PC-3 (cell line): ENCODE measurements around the gene RBM46.

Source experiments
- CTCF ChIP-seq: fragments of 300-600 bp; sonication (generic); conservative IDR thresholded peaks from 2 replicates; pipeline ENCODE4 v1.5.1; 2017; ENCODE audit warnings: antibody characterized with exemption, low read depth, mild to moderate bottlenecking, low read length
- EZH2 ChIP-seq: fragments of 300-600 bp; sonication (generic); IDR thresholded peaks from one replicate; pipeline ENCODE4 v1.6.1; 2017; ENCODE audit warnings: antibody characterized with exemption, mild to moderate bottlenecking, low read length; ENCODE audit not compliant: unreplicated experiment
- EZH2phosphoT487 ChIP-seq: fragments of 300-600 bp; sonication (generic); IDR thresholded peaks from 2 replicates; pipeline ENCODE4 v1.6.1; 2018; ENCODE audit warnings: mild to moderate bottlenecking, antibody characterized with exemption, low read length, borderline replicate concordance

- TF ChIP-seq CTCF (no peak), EZH2phosphoT487 (no peak), EZH2 (no peak)
Observed at GRCh38 chr4:154858166-154858565, 77.1 kb downstream of the RBM46 start.
